ENCODE data around the gene C20orf204.

C20orf204 gene

GRCh38 chr20:64057628-64058498, 21.9 kb downstream of the C20orf204 start:
- Histone ChIP-seq H3K9me3 (ENCODE audit: control insufficient read depth in 2 of 2, low read length in 2 of 2) (no peaks in the 10 kb centered on the region), H3K4me3 (ENCODE audit: low read length in 2 of 2) (peak overlapping the region in 1 of 2 donors; percentile 15), H3K4me1 (ENCODE audit: control insufficient read depth, insufficient read depth, low read length) (peaks cover 13% of the 10 kb centered on the region), H3K9ac (ENCODE audit: low read length in 2 of 2) (no peak overlapping the region), H3K27me3 (ENCODE audit: control insufficient read depth in 1 of 2, insufficient read depth in 2 of 2, low read length in 2 of 2) (peaks cover 16 to 17% of the 10 kb centered on the region in 2 donors), H3K36me3 (ENCODE audit: control insufficient read depth in 2 of 2, insufficient read depth in 2 of 2, low read length in 2 of 2) (no peaks in the 10 kb centered on the region), H3K27ac (ENCODE audit: low read length) (no peak overlapping the region)

GRCh38 chr20:64058536-64058935, 22.6 kb downstream of the C20orf204 start:
- H3K9me3 ChIP-seq (ENCODE audit: control insufficient read depth in 2 of 2, low read length in 2 of 2), result no peaks in the 10 kb centered on the region
- no peak overlapping the region for H3K9ac ChIP-seq (ENCODE audit: low read length in 2 of 2)
- peaks cover 12% of the 10 kb centered on the region for H3K4me1 ChIP-seq (ENCODE audit: control insufficient read depth, insufficient read depth, low read length)

GRCh38 chr20:64062276-64062595, 26.3 kb downstream of the C20orf204 start:
- Histone ChIP-seq H3K36me3 (ENCODE audit: control insufficient read depth in 2 of 2, insufficient read depth in 2 of 2, low read length in 2 of 2) (no peaks in the 10 kb centered on the region), H3K9ac (ENCODE audit: low read length in 2 of 2) (peak overlapping the region; percentile 78 to 81), H3K4me3 (ENCODE audit: low read length in 2 of 2) (peak overlapping the region; percentile 83 to 87), H3K4me1 (ENCODE audit: control insufficient read depth, insufficient read depth, low read length) (peaks cover 29% of the 10 kb centered on the region), H3K9me3 (ENCODE audit: control insufficient read depth in 2 of 2, low read length in 2 of 2) (no peaks in the 10 kb centered on the region), H3K27me3 (ENCODE audit: control insufficient read depth in 1 of 2, insufficient read depth in 2 of 2, low read length in 2 of 2) (peaks cover 3% of the 10 kb centered on the region in 2 donors), H3K27ac (ENCODE audit: low read length) (peak overlapping the region; percentile 79)

More at GRCh38 chr20:64058536-64058935, 22.6 kb downstream of the C20orf204 start:
- Histone ChIP-seq H3K4me3 (ENCODE audit: low read length in 2 of 2) (no peak overlapping the region), H3K36me3 (ENCODE audit: control insufficient read depth in 2 of 2, insufficient read depth in 2 of 2, low read length in 2 of 2) (no peaks in the 10 kb centered on the region), H3K27me3 (ENCODE audit: control insufficient read depth in 1 of 2, insufficient read depth in 2 of 2, low read length in 2 of 2) (peaks cover 12 to 16% of the 10 kb centered on the region in 2 donors), H3K27ac (ENCODE audit: low read length) (no peak overlapping the region)

DNA sequence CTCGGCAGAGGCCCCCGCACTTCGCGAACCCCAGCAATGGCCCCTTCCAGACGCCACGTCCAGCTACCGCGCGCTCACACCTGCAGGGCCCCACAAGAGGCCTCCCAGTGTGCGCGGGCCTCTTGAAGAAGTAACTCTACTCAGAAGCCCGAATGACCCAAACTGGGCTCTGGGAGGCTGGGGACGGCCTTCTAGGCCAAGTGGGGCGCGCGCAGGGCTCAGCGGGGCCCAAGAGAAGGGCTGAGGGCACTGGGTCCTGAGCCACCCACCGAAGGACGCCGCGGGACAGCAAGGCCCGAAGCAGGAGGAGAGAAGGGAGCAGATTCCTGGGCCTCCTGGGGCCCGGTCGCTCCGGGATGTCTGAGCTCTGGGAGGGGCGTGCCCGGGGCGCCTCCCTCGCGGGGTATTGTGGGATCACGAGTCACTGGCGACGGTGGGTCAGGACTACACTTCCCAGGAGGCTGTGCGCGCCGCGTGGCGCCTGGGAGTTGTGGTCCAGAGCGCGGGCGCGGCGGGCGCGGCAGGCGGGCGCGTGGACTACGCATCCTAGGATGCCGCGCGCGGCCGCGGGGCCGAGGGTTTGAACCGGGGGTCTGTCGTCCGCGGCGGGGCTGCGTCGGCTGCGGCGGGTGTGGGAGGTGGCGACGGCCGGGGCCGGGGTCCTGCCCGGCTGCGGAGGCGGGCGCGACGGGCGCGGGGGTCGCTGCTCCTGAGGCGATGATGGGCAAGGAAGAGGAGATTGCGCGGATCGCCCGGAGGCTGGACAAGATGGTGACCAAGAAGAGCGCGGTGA, 26.8 kb downstream of the C20orf204 start, which contains the start of gene TCEA2:
Gene TCEA2 (plus strand): TSS at position 603 of the 793 bp plus-strand sequence. CDS start 115 bp downstream, at position 718.
- Histone ChIP-seq H3K27me3 (ENCODE audit: control insufficient read depth in 1 of 2, insufficient read depth in 2 of 2, low read length in 2 of 2) (peaks cover 2 to 3% of the 10 kb centered on the region in 2 donors), H3K9ac (ENCODE audit: low read length in 2 of 2) (peak within 1 kb of the TSS; percentile 78 to 81), H3K4me3 (ENCODE audit: low read length in 2 of 2) (peak within 1 kb of the TSS; percentile 83 to 87), H3K27ac (ENCODE audit: low read length) (peak within 1 kb of the TSS; percentile 79), H3K36me3 (ENCODE audit: control insufficient read depth in 2 of 2, insufficient read depth in 2 of 2, low read length in 2 of 2) (no peaks in the 10 kb centered on the region), H3K9me3 (ENCODE audit: control insufficient read depth in 2 of 2, low read length in 2 of 2) (no peaks in the 10 kb centered on the region), H3K4me1 (ENCODE audit: control insufficient read depth, insufficient read depth, low read length) (peaks cover 29% of the 10 kb centered on the region)

DNA sequence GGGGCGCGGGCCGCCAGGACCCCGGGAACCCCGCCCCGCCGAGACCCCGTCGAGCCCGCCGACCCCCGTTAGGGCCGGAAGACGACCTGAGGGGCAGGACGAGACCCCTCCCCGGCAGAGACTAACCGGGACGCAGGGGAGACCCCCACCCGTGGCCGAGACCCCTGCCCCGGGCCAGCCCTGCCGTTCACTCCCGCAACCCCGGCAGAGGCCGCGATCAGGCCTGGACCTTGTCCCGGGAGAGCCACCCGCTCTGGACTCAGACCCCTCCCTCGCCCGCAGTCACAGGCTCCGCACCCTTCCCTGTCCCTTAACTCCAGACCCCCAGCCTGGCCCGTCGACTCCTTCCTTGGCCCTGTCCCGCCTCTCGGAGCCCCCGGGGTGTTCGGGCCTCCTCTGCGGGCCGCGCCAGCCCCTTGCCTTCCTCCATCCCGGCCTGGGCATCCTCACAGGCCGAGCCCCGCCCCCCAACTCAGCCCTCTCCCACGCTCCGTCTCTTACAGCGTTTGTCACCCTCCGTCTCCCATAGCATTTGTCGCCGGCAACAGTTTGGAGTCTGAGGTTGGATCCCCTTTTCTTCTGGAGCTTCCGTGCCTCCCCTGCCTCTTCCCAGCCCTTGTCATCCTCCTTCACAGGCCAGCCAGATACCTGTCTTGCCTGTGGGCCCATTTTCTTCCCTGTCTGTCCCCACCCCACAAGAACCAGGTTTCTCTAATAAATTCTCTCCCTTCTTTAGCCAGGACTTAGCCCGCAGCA, 27.6 kb downstream of the C20orf204 start:
- peaks cover 27% of the 10 kb centered on the region for H3K4me1 ChIP-seq (ENCODE audit: control insufficient read depth, insufficient read depth, low read length)
- H3K36me3 ChIP-seq (ENCODE audit: control insufficient read depth in 2 of 2, insufficient read depth in 2 of 2, low read length in 2 of 2), result no peaks in the 10 kb centered on the region
- peak overlapping the region; percentile 83 to 87 for H3K4me3 ChIP-seq (ENCODE audit: low read length in 2 of 2)
- no peaks in the 10 kb centered on the region for H3K9me3 ChIP-seq (ENCODE audit: control insufficient read depth in 2 of 2, low read length in 2 of 2)
- H3K9ac ChIP-seq (ENCODE audit: low read length in 2 of 2), result peak overlapping the region; percentile 71 to 75
- no peaks in the 10 kb centered on the region for H3K27me3 ChIP-seq (ENCODE audit: control insufficient read depth in 1 of 2, insufficient read depth in 2 of 2, low read length in 2 of 2)
- H3K27ac ChIP-seq (ENCODE audit: low read length), result peak overlapping the region; percentile 24

DNA sequence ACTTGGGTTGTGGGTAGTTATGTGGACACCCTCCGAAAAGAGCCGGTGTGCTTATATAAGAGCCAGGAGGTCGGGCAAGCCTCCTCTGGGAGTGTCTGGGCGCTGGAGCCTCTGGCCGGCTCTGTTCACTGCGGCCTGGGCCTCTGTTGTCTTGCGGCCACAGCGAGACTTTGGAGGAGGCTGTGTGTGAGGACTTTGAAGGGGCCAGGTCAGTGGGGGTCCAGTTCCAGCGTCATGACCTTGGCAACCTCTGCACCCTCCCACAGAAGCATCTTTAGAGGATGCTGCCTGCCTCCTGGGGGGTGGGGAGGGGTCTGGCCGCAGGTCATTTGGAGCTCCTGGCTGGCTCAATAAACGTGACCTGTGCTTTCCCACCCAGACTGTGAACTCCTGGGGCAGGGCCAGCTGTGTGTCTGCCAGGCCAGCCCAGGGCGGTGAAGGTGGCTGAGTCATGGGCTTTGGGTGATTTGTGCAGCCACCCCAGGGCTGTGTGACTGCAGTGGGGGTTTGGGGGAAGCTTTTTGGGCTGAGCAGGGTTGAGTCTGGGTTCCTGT, 28.2 kb downstream of the C20orf204 start:
- Histone ChIP-seq H3K27me3 (ENCODE audit: control insufficient read depth in 1 of 2, insufficient read depth in 2 of 2, low read length in 2 of 2) (no peaks in the 10 kb centered on the region), H3K9me3 (ENCODE audit: control insufficient read depth in 2 of 2, low read length in 2 of 2) (no peaks in the 10 kb centered on the region), H3K9ac (ENCODE audit: low read length in 2 of 2) (peak overlapping the region; percentile 71 to 75), H3K27ac (ENCODE audit: low read length) (peak overlapping the region; percentile 24), H3K4me3 (ENCODE audit: low read length in 2 of 2) (peak overlapping the region; percentile 83 to 87), H3K36me3 (ENCODE audit: control insufficient read depth in 2 of 2, insufficient read depth in 2 of 2, low read length in 2 of 2) (no peaks in the 10 kb centered on the region), H3K4me1 (ENCODE audit: control insufficient read depth, insufficient read depth, low read length) (peaks cover 27% of the 10 kb centered on the region)

GRCh38 chr20:64065062-64065973, 29.3 kb downstream of the C20orf204 start:
- Histone ChIP-seq H3K4me1 (ENCODE audit: control insufficient read depth, insufficient read depth, low read length) (peaks cover 27% of the 10 kb centered on the region), H3K36me3 (ENCODE audit: control insufficient read depth in 2 of 2, insufficient read depth in 2 of 2, low read length in 2 of 2) (no peaks in the 10 kb centered on the region), H3K27ac (ENCODE audit: low read length) (no peak overlapping the region), H3K4me3 (ENCODE audit: low read length in 2 of 2) (no peak overlapping the region), H3K9me3 (ENCODE audit: control insufficient read depth in 2 of 2, low read length in 2 of 2) (no peaks in the 10 kb centered on the region), H3K9ac (ENCODE audit: low read length in 2 of 2) (no peak overlapping the region), H3K27me3 (ENCODE audit: control insufficient read depth in 1 of 2, insufficient read depth in 2 of 2, low read length in 2 of 2) (no peaks in the 10 kb centered on the region)

- Histone ChIP-seq H3K9me3 (ENCODE audit: control insufficient read depth in 2 of 2, low read length in 2 of 2) (no peaks in the 10 kb centered on the region), H3K36me3 (ENCODE audit: control insufficient read depth in 2 of 2, insufficient read depth in 2 of 2, low read length in 2 of 2) (no peaks in the 10 kb centered on the region), H3K27me3 (ENCODE audit: control insufficient read depth in 1 of 2, insufficient read depth in 2 of 2, low read length in 2 of 2) (no peaks in the 10 kb centered on the region), H3K27ac (ENCODE audit: low read length) (no peak overlapping the region), H3K4me1 (ENCODE audit: control insufficient read depth, insufficient read depth, low read length) (peaks cover 27% of the 10 kb centered on the region), H3K9ac (ENCODE audit: low read length in 2 of 2) (no peak overlapping the region), H3K4me3 (ENCODE audit: low read length in 2 of 2) (no peak overlapping the region)
Measured at GRCh38 chr20:64065974-64066343, 30.0 kb downstream of the C20orf204 start.

- no peaks in the 10 kb centered on the region for H3K36me3 ChIP-seq (ENCODE audit: control insufficient read depth in 2 of 2, insufficient read depth in 2 of 2, low read length in 2 of 2)
- no peak overlapping the region for H3K4me3 ChIP-seq (ENCODE audit: low read length in 2 of 2)
- H3K4me1 ChIP-seq (ENCODE audit: control insufficient read depth, insufficient read depth, low read length), result peaks cover 26% of the 10 kb centered on the region
- H3K27ac ChIP-seq (ENCODE audit: low read length), result no peak overlapping the region
- H3K27me3 ChIP-seq (ENCODE audit: control insufficient read depth in 1 of 2, insufficient read depth in 2 of 2, low read length in 2 of 2), result no peaks in the 10 kb centered on the region
- H3K9me3 ChIP-seq (ENCODE audit: control insufficient read depth in 2 of 2, low read length in 2 of 2), result no peaks in the 10 kb centered on the region
- no peak overlapping the region for H3K9ac ChIP-seq (ENCODE audit: low read length in 2 of 2)
Measured at GRCh38 chr20:64067005-64067632, 31.1 kb downstream of the C20orf204 start.
